ENCODE results near the gene GATC. TPM values are rescaled to one million over a fixed set of nuclear protein-coding genes. Genes with fewer than 3 reads are reported as not detected.
A peak's percentile ranks its signal among the peaks of the same experiment; 100 is the strongest.

GATC gene
- total RNA-seq, 1 donor from 2014 or later: 33.8 TPM

GRCh38 chr12:120413901-120414695 lies 32.1 kb upstream of the GATC start:
- H3K36me3 Mint-ChIP-seq (ENCODE audit: low read depth): no peaks in the 10 kb centered on the region

GRCh38 chr12:120416490-120417216 lies 29.6 kb upstream of the GATC start:
- H3K27me3 Mint-ChIP-seq (ENCODE audit: low read depth): no peaks in the 10 kb centered on the region
- peaks cover 25% of the 10 kb centered on the region for H3K4me1 Mint-ChIP-seq
- DNase-seq (ENCODE audit: low read depth, low spot score): no peak
- no peaks in the 10 kb centered on the region for H3K36me3 Mint-ChIP-seq (ENCODE audit: low read depth)
- H3K9me3 Mint-ChIP-seq: no peaks in the 10 kb centered on the region
- TF ChIP-seq, protein P1, sequence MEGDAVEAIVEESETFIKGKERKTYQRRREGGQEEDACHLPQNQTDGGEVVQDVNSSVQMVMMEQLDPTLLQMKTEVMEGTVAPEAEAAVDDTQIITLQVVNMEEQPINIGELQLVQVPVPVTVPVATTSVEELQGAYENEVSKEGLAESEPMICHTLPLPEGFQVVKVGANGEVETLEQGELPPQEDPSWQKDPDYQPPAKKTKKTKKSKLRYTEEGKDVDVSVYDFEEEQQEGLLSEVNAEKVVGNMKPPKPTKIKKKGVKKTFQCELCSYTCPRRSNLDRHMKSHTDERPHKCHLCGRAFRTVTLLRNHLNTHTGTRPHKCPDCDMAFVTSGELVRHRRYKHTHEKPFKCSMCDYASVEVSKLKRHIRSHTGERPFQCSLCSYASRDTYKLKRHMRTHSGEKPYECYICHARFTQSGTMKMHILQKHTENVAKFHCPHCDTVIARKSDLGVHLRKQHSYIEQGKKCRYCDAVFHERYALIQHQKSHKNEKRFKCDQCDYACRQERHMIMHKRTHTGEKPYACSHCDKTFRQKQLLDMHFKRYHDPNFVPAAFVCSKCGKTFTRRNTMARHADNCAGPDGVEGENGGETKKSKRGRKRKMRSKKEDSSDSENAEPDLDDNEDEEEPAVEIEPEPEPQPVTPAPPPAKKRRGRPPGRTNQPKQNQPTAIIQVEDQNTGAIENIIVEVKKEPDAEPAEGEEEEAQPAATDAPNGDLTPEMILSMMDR (conservative IDR thresholded peaks at IDR 0.05): no peak
- no peak overlapping the region for H3K4me3 Mint-ChIP-seq
- no peak overlapping the region for H3K27ac Mint-ChIP-seq (ENCODE audit: unreplicated experiment)

More at GRCh38 chr12:120413901-120414695, 32.1 kb upstream of the GATC start:
- DNase-seq (ENCODE audit: low read depth, low spot score): peak; percentile 54
- TF ChIP-seq, protein P1 (conservative IDR thresholded peaks at IDR 0.05): no peak
- peaks cover 22% of the 10 kb centered on the region for H3K4me1 Mint-ChIP-seq
- H3K4me3 Mint-ChIP-seq: peak overlapping the region; percentile 45
- H3K27ac Mint-ChIP-seq (ENCODE audit: unreplicated experiment): peak overlapping the region; percentile 69
- H3K9me3 Mint-ChIP-seq: no peaks in the 10 kb centered on the region
- H3K27me3 Mint-ChIP-seq (ENCODE audit: low read depth): no peaks in the 10 kb centered on the region

DNA sequence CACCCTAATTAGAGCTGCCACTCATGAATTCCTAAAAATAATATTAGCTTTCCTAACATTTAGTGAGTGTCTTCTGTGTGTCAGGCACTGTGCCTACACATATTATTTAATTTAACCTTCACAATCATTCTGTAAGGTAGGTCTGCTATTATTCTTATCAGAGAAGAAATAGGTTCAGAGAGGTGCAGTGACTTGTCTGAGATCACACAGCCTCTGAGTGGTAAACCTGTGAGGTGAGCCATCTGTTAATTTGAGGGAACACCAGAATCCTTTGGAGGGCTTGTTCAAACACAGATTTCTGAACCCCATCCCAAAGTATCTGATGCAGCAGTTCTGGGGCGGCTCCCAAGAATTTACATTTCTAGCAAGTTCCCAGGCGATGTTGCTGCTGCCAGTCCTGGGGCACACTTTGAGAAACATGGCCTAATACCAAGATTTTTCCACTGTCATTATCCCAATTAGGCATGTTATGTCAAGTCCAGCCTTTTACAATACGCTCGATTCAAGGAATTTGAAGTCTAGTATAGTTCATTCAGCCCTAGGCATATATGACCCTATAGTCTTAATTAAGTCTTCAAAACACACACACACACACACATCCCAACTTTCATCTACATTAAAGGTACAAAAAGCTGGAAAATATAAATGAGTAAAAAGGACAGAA lies 28.2 kb upstream of the GATC start:
- H3K4me1 Mint-ChIP-seq: peaks cover 21% of the 10 kb centered on the region
- TF ChIP-seq, protein P1 (conservative IDR thresholded peaks at IDR 0.05): no peak
- H3K9me3 Mint-ChIP-seq: no peaks in the 10 kb centered on the region
- no peak overlapping the region for H3K27ac Mint-ChIP-seq (ENCODE audit: unreplicated experiment)
- no peak for DNase-seq (ENCODE audit: low read depth, low spot score)
- H3K27me3 Mint-ChIP-seq (ENCODE audit: low read depth): no peaks in the 10 kb centered on the region
- no peaks in the 10 kb centered on the region for H3K36me3 Mint-ChIP-seq (ENCODE audit: low read depth)
- H3K4me3 Mint-ChIP-seq: no peak overlapping the region

DNA sequence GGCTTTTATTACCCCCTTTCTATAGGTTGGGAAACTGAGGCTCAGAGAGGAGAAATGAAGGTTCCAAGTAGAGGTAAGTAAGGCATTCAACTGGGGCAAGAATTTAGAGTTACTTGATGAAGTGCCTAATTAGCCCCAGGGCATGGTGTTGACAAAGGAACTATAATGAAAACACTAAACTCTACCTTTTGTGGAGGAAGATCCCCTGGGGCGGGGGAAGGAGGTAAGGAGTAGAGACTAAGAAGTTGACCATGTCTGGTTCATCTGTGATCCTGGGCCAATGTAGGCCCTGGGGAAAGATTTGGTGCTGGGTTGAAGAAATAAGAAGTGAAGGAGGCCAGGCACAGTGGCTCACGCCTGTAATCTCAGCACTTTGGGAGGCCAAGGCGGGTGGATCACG lies 24.5 kb upstream of the GATC start:
- H3K27me3 Mint-ChIP-seq (ENCODE audit: low read depth): no peaks in the 10 kb centered on the region
- peaks cover 13% of the 10 kb centered on the region for H3K4me1 Mint-ChIP-seq
- TF ChIP-seq, protein P1 (conservative IDR thresholded peaks at IDR 0.05): no peak
- no peaks in the 10 kb centered on the region for H3K36me3 Mint-ChIP-seq (ENCODE audit: low read depth)
- no peak overlapping the region for H3K27ac Mint-ChIP-seq (ENCODE audit: unreplicated experiment)
- H3K4me3 Mint-ChIP-seq: no peak overlapping the region
- no peaks in the 10 kb centered on the region for H3K9me3 Mint-ChIP-seq
- DNase-seq (ENCODE audit: low read depth, low spot score): no peak

GRCh38 chr12:120422892-120423456 lies 23.3 kb upstream of the GATC start:
- no peak for DNase-seq (ENCODE audit: low read depth, low spot score)
- TF ChIP-seq, protein P1 (conservative IDR thresholded peaks at IDR 0.05): no peak
- H3K27ac Mint-ChIP-seq (ENCODE audit: unreplicated experiment): no peak overlapping the region

More at GRCh38 chr12:120422892-120423456, 23.3 kb upstream of the GATC start:
- H3K9me3 Mint-ChIP-seq: no peaks in the 10 kb centered on the region
- no peaks in the 10 kb centered on the region for H3K36me3 Mint-ChIP-seq (ENCODE audit: low read depth)
- H3K27me3 Mint-ChIP-seq (ENCODE audit: low read depth): no peaks in the 10 kb centered on the region
- no peak overlapping the region for H3K4me3 Mint-ChIP-seq
- peaks cover 13% of the 10 kb centered on the region for H3K4me1 Mint-ChIP-seq

Measured in neural crest cell (in vitro differentiated cells).